ENCODE data around the gene TTC7B.

Gene TTC7B

GRCh38 chr14:90648421-90648820 is 167.8 kb downstream of the TTC7B start:
- DNase-seq = no peak

DNA sequence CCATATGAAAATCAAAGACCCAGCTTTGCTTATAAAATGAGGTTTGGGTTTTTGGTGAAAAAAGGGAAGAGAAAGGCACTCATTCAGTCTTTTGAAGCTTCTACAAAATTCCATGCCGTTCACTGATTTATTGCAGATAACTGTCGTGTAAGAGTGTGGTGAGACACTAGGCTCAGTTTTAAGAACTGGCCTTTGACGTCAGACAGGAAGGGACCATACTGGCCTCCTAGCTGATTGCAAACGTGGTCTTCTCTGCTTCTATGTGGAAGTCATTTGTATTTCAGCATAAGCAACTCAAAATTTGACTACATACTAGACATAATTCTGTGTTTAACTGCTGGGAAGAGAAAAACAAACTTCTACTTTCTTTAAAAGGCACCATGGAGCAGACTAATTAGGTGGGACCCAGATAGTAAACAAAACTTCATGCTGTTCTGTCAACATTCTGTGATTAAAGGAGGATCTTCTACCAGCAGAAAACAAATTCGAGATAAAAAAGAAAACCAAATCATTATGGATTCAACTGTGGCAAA is 168.7 kb downstream of the TTC7B start:
- DNase-seq = peak in 1 of 42 donors; percentile 38
- intact Hi-C loops (cut with DNase I) = no loop called here

More at GRCh38 chr14:90648421-90648820, 167.8 kb downstream of the TTC7B start:
- intact Hi-C loops (cut with DNase I) = no loop called here

DNA sequence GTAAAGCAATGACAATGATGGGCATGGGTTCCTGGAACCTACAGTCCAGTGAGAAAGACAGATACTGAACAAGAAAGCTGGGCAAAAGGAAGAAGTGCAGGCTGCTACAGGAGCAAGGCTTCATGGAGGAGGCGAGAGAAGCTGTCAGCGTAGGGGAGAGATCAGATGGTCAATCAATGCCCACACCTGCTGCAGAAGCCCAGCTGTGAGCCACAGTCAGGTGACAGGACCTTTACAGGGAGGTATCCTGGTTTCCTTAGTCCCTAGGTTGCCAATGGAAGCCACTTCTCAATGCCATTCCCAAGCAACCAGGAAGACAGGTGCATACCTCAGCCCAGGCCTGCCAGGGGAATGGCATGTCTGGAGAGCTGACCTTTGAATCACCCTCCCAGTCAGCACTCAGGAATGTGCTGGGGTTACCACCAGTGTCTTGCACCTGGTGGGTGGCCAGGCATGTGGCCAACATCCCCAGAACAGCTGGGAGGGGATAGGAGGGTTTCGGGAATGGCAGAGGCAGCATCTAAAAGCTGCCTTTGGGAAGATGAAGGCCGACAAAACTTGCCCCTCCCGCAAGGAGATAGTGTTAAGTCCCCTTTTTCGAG is 170.3 kb downstream of the TTC7B start:
- peak in 1 of 42 donors; percentile 15 for DNase-seq
- intact Hi-C loops (cut with DNase I) = no loop called here

DNA sequence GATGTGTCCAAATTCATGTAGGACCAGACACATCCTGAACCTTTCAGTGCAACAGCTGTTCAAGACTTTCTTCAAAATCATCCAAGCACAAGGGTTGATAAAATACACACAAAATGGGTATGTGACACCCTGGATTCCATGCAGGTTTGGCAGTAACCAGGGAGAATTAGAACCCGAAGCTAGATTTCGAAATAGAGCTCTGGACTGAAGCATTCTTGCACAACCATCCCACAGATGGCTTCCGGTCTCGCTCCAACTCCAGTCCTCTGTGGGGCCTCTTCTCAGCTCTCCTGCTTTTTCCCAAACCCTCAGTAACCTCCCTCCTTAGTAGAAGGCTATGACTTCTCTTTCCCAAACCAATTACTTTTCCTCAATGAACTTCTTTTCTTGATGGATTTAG is 171.3 kb downstream of the TTC7B start:
- intact Hi-C loops (cut with DNase I) = no loop called here
- DNase-seq = peak in 1 of 42 donors; percentile 53

- intact Hi-C loops (cut with DNase I) = no loop called here
- DNase-seq = no peak
Measured at GRCh38 chr14:90643982-90644670, 172.1 kb downstream of the TTC7B start.

GRCh38 chr14:90642244-90642717 is 173.9 kb downstream of the TTC7B start:
- DNase-seq = peak in 3 of 42 donors; percentile 44 to 57 (median 46)

GRCh38 chr14:90641615-90642243 is 174.5 kb downstream of the TTC7B start:
- DNase-seq = peak in 1 of 42 donors; percentile 40
- intact Hi-C loops (cut with DNase I) = no loop called here

More at GRCh38 chr14:90642244-90642717, 173.9 kb downstream of the TTC7B start:
- intact Hi-C loops (cut with DNase I) = no loop called here

DNA sequence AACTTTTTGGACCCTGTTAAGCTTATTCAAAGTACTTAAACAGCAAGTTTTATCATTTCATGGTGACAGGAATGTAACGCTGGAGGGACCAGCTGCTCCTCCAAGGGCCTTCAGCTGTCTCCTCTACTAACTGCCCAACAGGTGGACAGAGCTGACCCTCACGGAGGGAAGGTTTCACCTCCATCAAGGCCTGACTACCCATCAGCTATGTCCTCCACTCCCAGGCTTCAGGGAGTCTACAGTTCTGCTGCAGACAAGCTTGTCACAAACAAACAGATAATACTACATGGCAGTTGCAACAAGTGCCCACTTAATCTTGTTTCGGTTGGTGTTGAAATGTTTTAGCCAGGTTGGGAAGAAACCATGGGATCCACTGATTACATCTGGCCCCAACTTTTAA is 175.1 kb downstream of the TTC7B start:
- DNase-seq = peak in 1 of 42 donors; percentile 20
- intact Hi-C loops (cut with DNase I) = no loop called here

DNA sequence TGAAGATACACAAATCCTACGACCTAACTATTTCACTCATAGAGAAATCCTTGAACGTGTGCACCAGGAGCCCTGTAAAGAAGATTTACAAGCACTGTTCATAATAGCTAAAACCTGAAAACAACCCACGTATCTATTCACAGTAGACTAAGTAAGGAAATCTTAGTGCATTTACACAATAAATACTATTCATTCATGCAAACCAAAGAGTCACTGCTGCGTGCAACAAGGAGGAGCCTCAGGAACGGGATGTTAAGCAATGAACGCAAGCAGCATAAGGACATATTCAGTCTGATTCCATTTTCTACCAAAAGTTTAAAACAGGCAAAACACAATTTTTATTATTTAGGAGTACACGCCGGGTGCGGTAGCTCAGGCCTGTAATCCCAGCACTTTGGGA is 176.6 kb downstream of the TTC7B start:
- intact Hi-C loops (cut with DNase I) = no loop called here
- DNase-seq = peak in 1 of 42 donors; percentile 32

GRCh38 chr14:90632871-90633270 is 183.4 kb downstream of the TTC7B start:
- intact Hi-C loops (cut with DNase I) = no loop called here
- no peak for DNase-seq

DNA sequence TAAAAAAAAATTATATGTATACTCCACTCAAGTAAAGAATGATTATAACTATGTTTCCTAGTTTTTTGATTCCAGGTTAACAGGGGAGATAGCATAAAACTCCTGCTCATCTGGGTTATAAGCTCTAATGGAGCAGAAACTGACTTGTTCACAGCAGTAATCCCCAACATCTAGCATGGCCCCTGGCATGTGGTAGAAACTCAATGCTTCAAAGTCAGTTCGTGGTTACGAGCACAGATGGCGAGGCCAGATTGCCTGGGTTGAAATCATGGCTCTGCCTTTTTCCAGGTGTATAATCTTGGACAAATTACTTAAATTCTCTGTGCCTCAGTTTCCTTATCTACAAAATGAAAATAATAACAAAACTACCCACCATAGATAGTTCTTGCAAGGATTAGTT is 183.8 kb downstream of the TTC7B start:
- intact Hi-C loops (cut with DNase I) = no loop called here
- DNase-seq = peak in 1 of 42 donors; percentile 6

DNA sequence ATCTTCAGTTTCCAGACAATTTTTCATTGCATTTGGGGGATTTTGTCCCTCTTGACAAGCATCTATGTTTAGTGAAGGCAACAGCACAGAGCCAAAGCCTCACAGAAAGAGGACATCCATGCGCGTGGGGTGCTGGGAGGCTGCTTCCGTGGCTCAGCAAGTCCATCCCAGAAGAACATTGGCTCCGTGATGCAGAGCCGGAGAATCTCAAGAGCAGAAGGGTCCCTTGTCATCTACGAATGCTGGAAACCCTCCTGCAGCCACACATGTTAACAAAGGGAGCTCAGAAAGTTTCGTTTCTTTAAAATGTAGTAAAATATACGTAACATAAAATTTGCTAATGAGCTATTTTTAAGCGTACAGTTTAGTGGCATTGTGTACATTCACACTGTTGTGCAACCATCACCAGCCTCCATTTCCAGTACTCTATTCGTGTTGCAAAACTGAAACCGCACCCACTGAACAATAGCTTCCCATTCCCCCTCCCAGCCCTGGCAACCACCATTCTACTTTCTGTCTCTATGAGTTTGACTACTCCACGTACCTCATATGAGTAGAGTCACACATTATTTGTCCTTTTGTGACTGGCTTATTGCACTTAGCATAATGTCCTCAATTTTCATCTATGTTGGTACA is 185.9 kb downstream of the TTC7B start:
- intact Hi-C loops (cut with DNase I) = no loop called here
- DNase-seq = peak in 2 of 42 donors; percentile 41 to 51

GRCh38 chr14:90629471-90629870 is 186.8 kb downstream of the TTC7B start:
- DNase-seq = peak in 1 of 42 donors; percentile 9
- intact Hi-C loops (cut with DNase I) = no loop called here

DNA sequence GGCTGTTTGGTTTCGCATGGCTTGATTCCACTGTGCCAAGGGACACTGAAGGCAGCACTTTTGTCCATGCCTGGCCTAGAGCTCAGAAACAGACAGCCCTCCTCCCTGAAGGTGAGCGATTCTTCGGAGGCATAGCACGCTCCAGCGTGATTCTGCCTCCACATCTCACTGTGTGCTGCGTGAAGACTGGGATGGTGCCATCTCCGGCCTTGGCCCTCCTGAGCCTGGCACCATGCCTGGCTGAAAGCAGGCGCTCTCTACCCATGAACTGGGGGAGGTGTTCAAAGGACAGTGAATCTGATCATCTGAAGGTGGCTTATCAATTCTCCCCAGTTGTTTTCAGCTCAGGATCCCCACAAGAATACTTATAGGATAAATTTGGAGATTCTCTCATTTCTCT is 187.4 kb downstream of the TTC7B start:
- peak in 6 of 42 donors; percentile 16 to 37 (median 32) for DNase-seq
- intact Hi-C loops (cut with DNase I) = no loop called here

GRCh38 chr14:90627478-90627877 is 188.8 kb downstream of the TTC7B start:
- intact Hi-C loops (cut with DNase I) = no loop called here
- DNase-seq = peak in 2 of 42 donors; percentile 22 to 37

GRCh38 chr14:90626550-90626949 is 189.7 kb downstream of the TTC7B start:
- intact Hi-C loops (cut with DNase I) = no loop called here
- peak in 1 of 42 donors; percentile 2 for DNase-seq

DNA sequence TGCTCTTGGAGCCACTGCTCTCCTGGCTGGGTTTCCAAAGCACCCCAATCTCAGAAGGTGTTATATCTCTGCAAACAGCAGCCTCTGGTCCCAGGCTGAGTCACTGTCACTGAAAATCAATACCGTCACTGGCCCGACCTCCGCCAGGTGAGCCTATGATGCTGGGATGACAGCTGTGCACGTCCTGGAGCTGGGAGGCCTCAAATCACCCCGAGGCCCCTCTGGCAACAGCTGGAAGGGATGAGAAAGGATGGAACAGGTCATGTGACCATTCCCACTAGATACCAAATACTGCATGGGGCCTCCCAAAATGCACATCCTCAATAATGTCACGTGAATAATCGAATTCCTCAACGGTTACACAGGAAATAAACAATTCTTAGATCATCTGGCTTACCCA is 190.8 kb downstream of the TTC7B start:
- intact Hi-C loops (cut with DNase I) = no loop called here
- DNase-seq = no peak

DNA sequence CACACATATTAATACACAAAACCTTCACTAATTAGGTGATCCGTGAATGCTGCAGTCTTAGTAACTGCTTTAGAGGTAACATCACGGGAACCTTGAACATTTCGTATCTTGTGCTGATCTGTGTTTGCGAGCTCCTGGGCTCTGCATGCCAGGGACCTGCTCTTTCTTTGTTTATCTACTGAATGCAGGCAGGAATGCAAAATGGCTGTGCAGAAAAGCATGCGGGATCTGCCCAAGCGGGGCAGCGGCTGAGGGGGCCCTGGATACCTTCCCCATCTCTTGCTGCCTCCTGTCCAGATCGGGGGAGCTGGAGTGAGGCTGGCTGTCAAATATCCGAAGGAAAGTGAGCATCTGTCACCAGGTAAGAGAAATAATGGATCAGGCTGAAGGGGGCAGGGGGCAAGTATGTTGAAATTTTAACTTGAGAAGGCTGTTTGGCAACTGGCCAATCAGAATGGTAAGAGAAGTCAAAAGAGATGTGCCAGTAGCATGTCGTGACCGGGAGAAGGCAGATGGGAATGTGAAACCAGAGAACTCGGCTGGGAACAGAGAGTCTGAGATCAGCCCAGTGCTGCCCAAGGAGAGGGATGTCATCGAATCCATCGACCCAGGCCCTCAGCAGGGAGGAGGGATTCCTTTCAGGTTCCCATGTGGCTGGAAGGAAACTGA is 191.4 kb downstream of the TTC7B start:
- DNase-seq = peak in 1 of 42 donors; percentile 36
- intact Hi-C loops (cut with DNase I) = no loop called here

DNA sequence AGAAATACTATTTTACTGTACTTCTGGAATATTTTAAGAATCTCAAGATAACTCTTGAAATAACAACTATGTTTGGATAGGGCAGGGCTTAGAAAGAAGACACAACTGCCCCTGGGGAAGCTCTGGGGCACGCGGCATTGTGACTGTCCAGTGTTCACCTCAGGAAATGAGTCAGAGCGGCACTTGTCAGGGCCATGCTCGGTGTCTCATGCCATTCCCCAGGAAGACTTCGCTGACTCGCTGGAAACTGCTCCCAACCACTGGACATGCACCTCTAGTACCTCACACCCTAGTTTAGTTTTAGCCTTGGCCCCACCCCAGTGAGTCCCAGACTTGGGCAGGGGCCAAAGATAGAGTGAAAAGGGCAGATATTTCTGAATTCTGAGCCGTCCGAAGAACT is 192.0 kb downstream of the TTC7B start:
- intact Hi-C loops (cut with DNase I) = no loop called here

More for the DNA sequence above, 192.0 kb downstream of the TTC7B start:
- DNase-seq = peak in 2 of 42 donors; percentile 53 to 57

Data from head of caudate nucleus (tissue), 42 donors.